Sigmoid colon (tissue), 7 donors: ENCODE measurements around the gene REV3L. TPM values are rescaled to one million over a fixed set of nuclear protein-coding genes. Genes with fewer than 3 reads are reported as not detected.

ENCODE experiments used
- DNase-seq: peaks from one replicate; pipeline ENCODE4 v3.0.0-alpha.2; 2019
- H3K27ac ChIP-seq, 4 donors: fragments of 200-600 bp; sonication (generic); one replicate each; pipeline ENCODE4 v1.5.1; 2016 to 2019; ENCODE audit warnings: mild to moderate bottlenecking in 1 of 4
- H3K27me3 ChIP-seq, 3 donors: fragments of 200-600 bp; sonication (generic); one replicate each; pipeline ENCODE4 v1.5.1; 2019; ENCODE audit warnings: mild to moderate bottlenecking in 1 of 3
- H3K36me3 ChIP-seq, 4 donors: fragments of 200-600 bp; sonication (generic); one replicate each; pipeline ENCODE4 v1.5.1; 2016 to 2019
- H3K4me1 ChIP-seq, 4 donors: fragments of 200-600 bp; sonication (generic); one replicate each; pipeline ENCODE4 v1.5.1; 2017 to 2019
- H3K4me3 ChIP-seq, 4 donors: fragments of 200-600 bp; sonication (generic); one replicate each; pipeline ENCODE4 v1.5.1; 2017 to 2019; ENCODE audit warnings: mild to moderate bottlenecking in 2 of 4, moderate library complexity in 1 of 4
- H3K9me3 ChIP-seq, 4 donors: fragments of 200-600 bp in 3 of 4; sonication (generic) in 3 of 4; one replicate each; pipeline versions ENCODE4 v1.5.1 to v1.6.1; 2013 to 2019
- CTCF ChIP-seq, 4 experiments: fragments of 450-650 bp in 3 of 4; fragments of 200-600 bp in 1 of 4; IDR thresholded peaks; one replicate each; pipeline ENCODE4 v1.5.1; 2016 to 2019; ENCODE audit warnings: antibody characterized with exemption in 4 of 4, mild to moderate bottlenecking in 3 of 4, moderate library complexity in 2 of 4
- EP300 ChIP-seq, 4 donors: sonication (generic); formaldehyde crosslinking; IDR thresholded peaks; one replicate each; pipeline ENCODE4 v1.6.1; 2017; ENCODE audit warnings: antibody characterized with exemption in 4 of 4
- POLR2A ChIP-seq, 2 donors: fragments of 450-650 bp; IDR thresholded peaks; one replicate each; pipeline ENCODE4 v1.6.1; 2016; ENCODE audit warnings: antibody characterized with exemption in 2 of 2, mild to moderate bottlenecking in 2 of 2, moderate library complexity in 2 of 2
- POLR2AphosphoS5 ChIP-seq, 4 donors: sonication (generic); formaldehyde crosslinking; IDR thresholded peaks; one replicate each; pipeline ENCODE4 v1.6.1; 2017; ENCODE audit warnings: antibody characterized with exemption in 4 of 4
- WGBS, 2 donors: extraction: QIAGEN DNeasy Blood & Tissue Kit; methylation state at CpG; one replicate each; pipeline ENCODE4 v1.1.7; 2013; 5-methylcytosine and 5-hydroxymethylcytosine counted together
- intact Hi-C: fragments of 100-400 bp; cut with DNase I; formaldehyde crosslinking; loops from one replicate; pipeline ENCODE4 v1.15.1; 2023
- polyA plus RNA-seq, 3 donors: library from polyadenylated mRNA; stranded (reverse); fragments of 200-250 nt; gene quantifications; one replicate each; pipeline ENCODE4 v1.2.3, GENCODE V29; 2013
- total RNA-seq, 4 donors: library from RNA; depleted of rRNA; stranded (reverse); fragments of >200 nt; gene quantifications; one replicate each; pipeline ENCODE4 v1.1.0, GENCODE V29; 2016
- donor health status: healthy with polysubstance abuse.
- donor health status: Bipolar disorder and iron deficiency.
- donor health status: healthy.

REV3L gene
- total and polyA plus RNA-seq, 7 donors = 3.0 to 122 (median 72.1) TPM

- DNase-seq = no peak
- no peak overlapping the region for H3K4me3 ChIP-seq
- TF ChIP-seq CTCF (IDR thresholded peaks at IDR 0.05) (no peak), POLR2A (IDR thresholded peaks at IDR 0.05) (no peak), EP300 (IDR thresholded peaks at IDR 0.05) (no peak), POLR2AphosphoS5 (IDR thresholded peaks at IDR 0.05) (no peak)
- H3K36me3 ChIP-seq = peaks cover 0 to 60% (median 0%) of the 10 kb centered on the region in 4 donors
- intact Hi-C loops = no loop called here
- no peaks in the 10 kb centered on the region for H3K27me3 ChIP-seq
- WGBS, 2 donors = 45 to 83% methylated on average over 3 of the region's 3 CpGs
- H3K27ac ChIP-seq = peak overlapping the region in 2 of 4 donors; percentile 42 to 53
- H3K9me3 ChIP-seq = no peaks in the 10 kb centered on the region
- peaks cover 0 to 35% (median 11%) of the 10 kb centered on the region in 4 donors for H3K4me1 ChIP-seq
Measured at GRCh38 chr6:111410371-111410770, 72.6 kb downstream of the REV3L start.

- peaks cover 0 to 62% (median 1%) of the 10 kb centered on the region in 4 donors for H3K36me3 ChIP-seq
- peak overlapping the region in 1 of 4 donors; percentile 42 for H3K27ac ChIP-seq
- H3K9me3 ChIP-seq = no peaks in the 10 kb centered on the region
- no peak overlapping the region for H3K4me3 ChIP-seq
- TF ChIP-seq POLR2AphosphoS5 (IDR thresholded peaks at IDR 0.05) (no peak), CTCF (IDR thresholded peaks at IDR 0.05) (no peak), POLR2A (IDR thresholded peaks at IDR 0.05) (no peak), EP300 (IDR thresholded peaks at IDR 0.05) (no peak)
- no peak for DNase-seq
- 90 to 96% methylated on average over 1 of the region's 1 CpG for WGBS, 2 donors
- intact Hi-C loops = no loop called here
- H3K27me3 ChIP-seq = no peaks in the 10 kb centered on the region
- peaks cover 0 to 25% (median 6%) of the 10 kb centered on the region in 4 donors for H3K4me1 ChIP-seq
Measured at GRCh38 chr6:111409430-111409829, 73.6 kb downstream of the REV3L start.

- no peak for DNase-seq
- H3K4me3 ChIP-seq = no peak overlapping the region
- intact Hi-C loops = no loop called here
- H3K9me3 ChIP-seq = no peaks in the 10 kb centered on the region
- H3K27me3 ChIP-seq = no peaks in the 10 kb centered on the region
- H3K4me1 ChIP-seq = peaks cover 0 to 21% (median 2%) of the 10 kb centered on the region in 4 donors
- H3K27ac ChIP-seq = peak overlapping the region in 1 of 4 donors; percentile 50
- TF ChIP-seq POLR2AphosphoS5 (IDR thresholded peaks at IDR 0.05) = no peak
- TF ChIP-seq CTCF (IDR thresholded peaks at IDR 0.05) = no peak
- TF ChIP-seq POLR2A (IDR thresholded peaks at IDR 0.05) = no peak
- no peak for TF ChIP-seq EP300 (IDR thresholded peaks at IDR 0.05)
- peaks cover 6 to 75% (median 13%) of the 10 kb centered on the region in 4 donors for H3K36me3 ChIP-seq
- WGBS, 2 donors = 77 to 90% methylated on average over 4 of the region's 4 CpGs
Measured at GRCh38 chr6:111407686-111408085, 75.3 kb downstream of the REV3L start.

- intact Hi-C loops = no loop called here
- no peak overlapping the region for H3K4me3 ChIP-seq
- H3K27ac ChIP-seq = peak overlapping the region in 3 of 4 donors; percentile 40 to 50 (median 46)
- no peak for DNase-seq
- H3K9me3 ChIP-seq = no peaks in the 10 kb centered on the region
- no peaks in the 10 kb centered on the region for H3K27me3 ChIP-seq
- WGBS, 2 donors = 42 to 85% methylated on average over 3 of the region's 3 CpGs
- H3K4me1 ChIP-seq = peaks cover 0 to 19% (median 2%) of the 10 kb centered on the region in 4 donors
- TF ChIP-seq POLR2AphosphoS5 (IDR thresholded peaks at IDR 0.05) = peak in 1 of 4 donors; percentile 31
- no peak for TF ChIP-seq POLR2A (IDR thresholded peaks at IDR 0.05)
- H3K36me3 ChIP-seq = peaks cover 6 to 78% (median 17%) of the 10 kb centered on the region in 4 donors
Measured at GRCh38 chr6:111406200-111406721, 76.8 kb downstream of the REV3L start.

- no peak for TF ChIP-seq POLR2A (IDR thresholded peaks at IDR 0.05)
- 23 to 74% methylated on average over 3 of the region's 3 CpGs for WGBS, 2 donors
- no peaks in the 10 kb centered on the region for H3K27me3 ChIP-seq
- intact Hi-C loops = no loop called here
- no peaks in the 10 kb centered on the region for H3K9me3 ChIP-seq
- H3K4me3 ChIP-seq = no peak overlapping the region
- H3K27ac ChIP-seq = no peak overlapping the region
- H3K4me1 ChIP-seq = peaks cover 0 to 10% (median 0%) of the 10 kb centered on the region in 4 donors
- peaks cover 6 to 65% (median 17%) of the 10 kb centered on the region in 4 donors for H3K36me3 ChIP-seq
- no peak for DNase-seq
Measured at GRCh38 chr6:111403388-111403787, 79.6 kb downstream of the REV3L start.

GRCh38 chr6:111399626-111400025 lies 83.4 kb downstream of the REV3L start:
- no peak for TF ChIP-seq CTCF (IDR thresholded peaks at IDR 0.05)
- TF ChIP-seq POLR2AphosphoS5 (IDR thresholded peaks at IDR 0.05) = no peak
- TF ChIP-seq EP300 (IDR thresholded peaks at IDR 0.05) = no peak
- no peak for TF ChIP-seq POLR2A (IDR thresholded peaks at IDR 0.05)
- DNase-seq = no peak
- Histone ChIP-seq H3K36me3 (peaks cover 6 to 64% (median 17%) of the 10 kb centered on the region in 4 donors), H3K4me3 (no peak overlapping the region), H3K27ac (no peak overlapping the region), H3K4me1 (no peaks in the 10 kb centered on the region), H3K27me3 (no peaks in the 10 kb centered on the region), H3K9me3 (no peaks in the 10 kb centered on the region)
- WGBS, 2 donors = 92 to 94% methylated on average over 3 of the region's 3 CpGs
- intact Hi-C loops = no loop called here
